LNCaP clone FGC (cell line): ENCODE results near the gene MSRB2.

ENCODE experiments used
- DNase-seq: peaks from one replicate; pipeline ENCODE4 v3.0.0-alpha.2; 2011; ENCODE audit warnings: low read depth
- H3K4me3 ChIP-seq: 2 replicates; pipeline ENCODE4 v1.5.1; 2011; ENCODE audit warnings: mild to moderate bottlenecking, low read depth, low read length, control low read depth
- TF ChIP-seq, protein P1 (sequence below): IDR thresholded peaks from 2 replicates; pipeline ENCODE4 v1.5.1; 2012; ENCODE audit warnings: mild to moderate bottlenecking; ENCODE audit not compliant: control insufficient read depth, insufficient read depth; ENCODE audit errors: extremely low read depth

Gene MSRB2

DNA sequence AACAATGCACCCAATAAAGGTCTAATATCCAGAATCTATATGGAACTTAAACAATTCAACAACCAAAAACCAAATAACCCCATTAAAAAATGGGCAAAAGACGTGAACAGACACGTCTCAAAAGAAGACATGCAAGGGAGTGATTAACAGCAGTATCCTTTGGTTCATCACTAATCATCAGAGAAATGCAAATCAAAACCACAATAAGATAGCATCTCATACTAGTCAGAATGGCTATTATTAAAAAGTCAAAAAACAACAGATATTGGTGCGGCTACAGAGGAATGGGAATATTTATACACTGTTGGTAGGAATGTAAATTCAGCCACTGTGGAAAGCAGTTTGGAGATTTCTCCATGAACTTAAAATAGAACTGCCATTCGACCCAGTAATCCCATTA, 46.6 kb downstream of the MSRB2 start:
- no peak for DNase-seq

DNA sequence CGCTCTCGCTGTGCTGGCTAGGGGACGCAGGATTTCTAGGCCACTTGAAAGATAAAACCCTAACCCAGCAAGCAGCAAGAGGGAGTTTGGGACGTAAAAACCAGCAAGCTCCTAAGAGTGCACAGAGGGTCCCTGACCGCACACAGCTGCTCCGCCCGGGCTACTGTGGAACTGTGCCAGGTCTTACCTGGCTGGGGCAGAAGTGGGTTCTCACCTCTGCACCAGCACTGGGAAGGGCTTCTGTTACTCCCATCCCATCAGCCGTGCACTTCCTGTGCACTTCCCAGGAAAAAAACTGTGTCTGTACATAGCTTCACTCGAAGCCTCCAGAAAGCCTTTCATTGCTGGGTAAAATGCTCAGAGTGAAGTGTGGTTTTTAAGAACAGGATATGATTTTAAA, 50.9 kb downstream of the MSRB2 start:
- H3K4me3 ChIP-seq = no peak overlapping the region
- no peak for DNase-seq
- TF ChIP-seq, protein P1, sequence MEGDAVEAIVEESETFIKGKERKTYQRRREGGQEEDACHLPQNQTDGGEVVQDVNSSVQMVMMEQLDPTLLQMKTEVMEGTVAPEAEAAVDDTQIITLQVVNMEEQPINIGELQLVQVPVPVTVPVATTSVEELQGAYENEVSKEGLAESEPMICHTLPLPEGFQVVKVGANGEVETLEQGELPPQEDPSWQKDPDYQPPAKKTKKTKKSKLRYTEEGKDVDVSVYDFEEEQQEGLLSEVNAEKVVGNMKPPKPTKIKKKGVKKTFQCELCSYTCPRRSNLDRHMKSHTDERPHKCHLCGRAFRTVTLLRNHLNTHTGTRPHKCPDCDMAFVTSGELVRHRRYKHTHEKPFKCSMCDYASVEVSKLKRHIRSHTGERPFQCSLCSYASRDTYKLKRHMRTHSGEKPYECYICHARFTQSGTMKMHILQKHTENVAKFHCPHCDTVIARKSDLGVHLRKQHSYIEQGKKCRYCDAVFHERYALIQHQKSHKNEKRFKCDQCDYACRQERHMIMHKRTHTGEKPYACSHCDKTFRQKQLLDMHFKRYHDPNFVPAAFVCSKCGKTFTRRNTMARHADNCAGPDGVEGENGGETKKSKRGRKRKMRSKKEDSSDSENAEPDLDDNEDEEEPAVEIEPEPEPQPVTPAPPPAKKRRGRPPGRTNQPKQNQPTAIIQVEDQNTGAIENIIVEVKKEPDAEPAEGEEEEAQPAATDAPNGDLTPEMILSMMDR = no peak

More for the DNA sequence above, 46.6 kb downstream of the MSRB2 start:
- TF ChIP-seq, protein P1 = no peak
- no peak overlapping the region for H3K4me3 ChIP-seq

DNA sequence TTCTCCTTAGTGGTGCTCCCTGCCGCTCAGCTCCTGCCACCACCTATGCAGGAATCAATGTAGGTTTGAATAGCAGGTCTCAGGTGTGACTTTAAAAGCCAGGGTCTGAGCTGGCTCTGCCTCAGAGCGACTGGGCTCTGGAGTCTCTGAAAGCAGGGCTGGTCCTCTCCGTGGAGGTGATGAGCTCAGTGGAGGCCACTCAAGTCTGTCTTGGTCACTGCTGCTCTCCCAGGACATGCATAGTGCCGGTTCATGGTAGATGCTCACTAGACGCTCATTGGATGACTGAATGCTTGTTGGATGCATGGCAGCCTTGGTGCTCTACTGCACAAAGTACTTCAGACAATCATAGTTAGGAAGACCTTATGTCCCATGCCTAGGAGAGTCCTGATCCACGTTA, 51.7 kb downstream of the MSRB2 start:
- no peak for DNase-seq
- H3K4me3 ChIP-seq = no peak overlapping the region
- TF ChIP-seq, protein P1 = no peak

DNA sequence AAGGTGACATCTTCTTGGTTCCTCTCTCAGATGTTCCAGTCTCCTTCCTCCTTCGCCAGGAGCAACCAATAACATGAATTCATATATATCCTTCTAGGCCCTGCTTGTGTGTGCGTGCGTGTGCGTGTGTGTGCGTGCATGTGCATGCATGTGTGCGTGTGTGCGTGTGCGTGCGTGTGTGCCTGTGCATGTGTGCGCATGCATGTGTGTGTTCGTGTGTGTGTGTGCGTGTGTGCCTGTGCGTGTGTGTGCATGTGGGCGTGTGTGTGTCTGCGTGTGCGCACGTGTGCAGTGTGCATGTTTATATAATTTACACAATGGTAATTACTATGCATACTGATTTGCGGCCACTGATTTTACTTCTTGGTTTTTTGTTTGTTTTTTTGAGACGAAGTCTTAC, 52.8 kb downstream of the MSRB2 start:
- DNase-seq = no peak
- TF ChIP-seq, protein P1 = no peak
- H3K4me3 ChIP-seq = no peak overlapping the region

DNA sequence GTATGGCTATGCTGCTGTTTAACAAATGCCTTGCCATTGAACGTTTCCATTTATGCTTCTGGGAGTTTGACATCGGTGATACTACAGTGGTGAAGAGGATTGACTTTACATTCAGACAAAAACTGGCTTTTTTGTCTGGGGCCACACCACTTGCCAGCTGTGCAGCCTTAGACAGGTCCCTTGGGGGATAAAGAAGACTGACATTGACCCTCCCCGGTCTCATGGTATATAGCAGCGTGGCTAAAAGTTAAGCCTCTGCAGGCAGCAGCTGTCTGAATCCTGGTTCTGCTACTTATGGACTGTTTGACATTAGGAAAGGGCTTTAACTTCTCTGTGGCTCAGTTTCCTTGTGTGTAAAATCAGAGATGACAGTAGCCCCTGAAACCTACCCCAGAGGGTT, 54.7 kb downstream of the MSRB2 start:
- no peak overlapping the region for H3K4me3 ChIP-seq
- no peak for DNase-seq
- TF ChIP-seq, protein P1 = no peak

DNA sequence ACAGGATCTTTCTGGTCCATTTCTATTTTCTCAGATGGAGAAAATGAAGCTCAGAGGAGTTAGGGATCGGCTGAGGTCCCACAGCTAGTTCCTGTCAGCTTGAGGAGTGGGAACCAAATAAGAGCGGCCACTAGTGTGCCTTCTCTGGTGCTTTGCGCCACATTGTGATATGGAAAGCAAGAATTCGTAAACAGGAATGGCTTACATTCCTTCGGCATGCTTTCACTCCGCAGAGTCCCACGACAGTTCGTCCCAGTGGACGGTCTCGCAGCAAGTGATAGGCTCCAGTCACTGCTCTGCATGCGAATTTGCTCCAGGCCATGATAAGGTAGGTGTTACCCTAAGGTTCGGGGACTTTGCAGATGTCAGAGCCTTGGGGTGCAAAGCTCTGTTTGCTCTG, 55.2 kb downstream of the MSRB2 start:
- TF ChIP-seq, protein P1 = no peak
- no peak overlapping the region for H3K4me3 ChIP-seq
- no peak for DNase-seq

DNA sequence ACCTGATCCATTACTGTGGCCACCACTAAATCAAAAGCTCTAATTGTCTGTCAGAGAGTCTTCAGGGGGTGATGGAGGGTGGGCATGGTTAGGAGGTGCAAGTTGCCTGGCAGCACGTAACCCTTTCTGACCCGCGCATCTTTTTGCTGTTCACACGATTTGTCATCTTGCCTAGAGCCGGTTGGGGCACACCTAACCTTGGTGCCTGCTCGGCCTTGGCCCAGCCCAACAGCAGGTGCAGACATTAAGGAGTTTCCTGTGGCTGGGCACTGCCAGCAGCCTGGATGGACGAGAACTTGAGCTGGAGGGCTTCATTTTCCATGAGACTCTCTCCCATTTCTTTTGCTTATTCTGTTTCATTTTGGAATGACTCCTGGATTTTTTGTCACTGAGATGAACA, 55.7 kb downstream of the MSRB2 start:
- TF ChIP-seq, protein P1 = no peak
- no peak overlapping the region for H3K4me3 ChIP-seq
- no peak for DNase-seq
